Measurements from ENCODE around the gene HNRNPAB.
A peak's percentile ranks its signal among the peaks of the same experiment; 100 is the strongest.
"Not testable (repeated sequence)": the region's sequence is repeated elsewhere in the genome, so short reads cannot be mapped to it uniquely, and the experiment has no call there.

The HNRNPAB gene

DNA sequence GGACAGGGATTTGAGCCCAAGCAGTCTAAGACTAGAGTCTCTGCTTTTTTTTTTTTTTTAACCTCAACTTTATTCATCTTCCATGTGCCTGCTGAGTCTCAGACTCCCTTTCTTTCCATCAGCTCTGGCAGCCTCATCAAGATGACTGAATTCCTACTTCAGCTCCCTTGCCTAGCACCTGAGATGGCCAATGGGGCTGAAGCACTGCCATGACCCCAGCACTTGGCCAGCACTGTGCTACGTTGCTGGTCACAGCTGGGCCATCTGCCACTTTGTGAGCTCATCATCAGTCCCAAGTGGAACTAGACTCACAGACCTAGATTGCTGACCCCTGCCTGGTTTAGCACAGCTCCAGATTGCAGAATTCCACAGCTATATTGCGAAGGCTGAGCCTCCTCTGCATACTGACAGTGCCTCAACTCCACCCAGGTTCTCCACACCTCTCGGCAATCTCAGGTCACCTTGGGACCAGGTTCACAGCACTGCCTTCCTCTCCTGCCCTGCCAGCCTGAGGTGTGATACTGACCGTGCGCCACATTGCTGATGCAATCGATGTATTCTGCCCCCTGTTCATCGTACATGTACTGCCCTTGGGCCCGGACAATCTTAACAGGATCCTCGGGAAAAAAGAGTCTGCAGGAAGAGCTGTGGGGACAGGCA, 26.7 kb downstream of the HNRNPAB start:
- peak; percentile 61 for DNase-seq (ENCODE audit: low read depth)

GRCh38 chr5:178231539-178232123, 27.3 kb downstream of the HNRNPAB start:
- DNase-seq (ENCODE audit: low read depth): no peak

DNA sequence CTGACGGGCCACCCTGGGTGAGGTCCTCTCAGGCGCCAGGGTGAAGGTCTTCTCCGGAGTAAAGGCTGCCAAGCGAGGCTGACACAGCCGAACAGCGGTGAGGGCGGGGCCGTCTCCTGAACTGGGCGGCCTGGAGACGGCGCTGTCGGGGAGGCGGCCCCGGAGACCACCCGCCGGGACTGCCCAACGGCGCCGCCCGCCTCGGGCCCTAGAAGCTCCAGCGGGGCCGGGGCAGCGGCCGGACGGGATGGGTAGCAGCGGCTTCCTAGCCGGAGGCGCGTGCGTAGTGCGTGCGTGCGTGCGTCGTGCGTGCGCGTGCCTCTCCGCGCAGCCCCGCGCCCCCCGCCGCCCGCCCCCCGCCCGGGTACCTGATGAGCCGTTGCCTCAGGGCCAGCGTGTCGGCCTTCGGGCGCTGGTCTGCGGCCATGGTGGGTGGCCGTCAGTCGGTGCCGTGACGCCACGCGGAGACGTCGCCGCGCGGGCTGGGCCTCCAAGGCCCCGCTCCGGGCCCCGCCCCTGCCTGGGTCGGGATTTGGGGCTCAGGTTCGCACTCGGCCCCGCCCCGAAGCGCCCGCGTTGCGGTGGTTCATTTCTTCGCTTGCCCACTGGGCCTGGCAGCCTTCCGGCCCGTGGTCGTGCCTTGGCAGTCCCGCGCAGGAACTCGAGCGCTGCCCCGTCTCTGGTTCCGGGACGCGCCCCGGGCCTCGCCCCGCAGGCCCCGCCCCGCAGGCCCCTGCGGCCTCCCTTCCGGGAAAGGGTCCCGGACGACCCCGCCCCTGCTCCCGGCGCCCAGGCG, 28.0 kb downstream of the HNRNPAB start, which contains the start of gene PHYKPL:
Gene PHYKPL (minus strand): TSS at position 679 of the 796 bp plus-strand sequence. CDS start 252 bp downstream, at position 427.
- DNase-seq (ENCODE audit: low read depth): no peak

- DNase-seq (ENCODE audit: low read depth): no peak
These were observed 28.6 kb downstream of the HNRNPAB start for GRCh38 chr5:178232920-178233429.

DNA sequence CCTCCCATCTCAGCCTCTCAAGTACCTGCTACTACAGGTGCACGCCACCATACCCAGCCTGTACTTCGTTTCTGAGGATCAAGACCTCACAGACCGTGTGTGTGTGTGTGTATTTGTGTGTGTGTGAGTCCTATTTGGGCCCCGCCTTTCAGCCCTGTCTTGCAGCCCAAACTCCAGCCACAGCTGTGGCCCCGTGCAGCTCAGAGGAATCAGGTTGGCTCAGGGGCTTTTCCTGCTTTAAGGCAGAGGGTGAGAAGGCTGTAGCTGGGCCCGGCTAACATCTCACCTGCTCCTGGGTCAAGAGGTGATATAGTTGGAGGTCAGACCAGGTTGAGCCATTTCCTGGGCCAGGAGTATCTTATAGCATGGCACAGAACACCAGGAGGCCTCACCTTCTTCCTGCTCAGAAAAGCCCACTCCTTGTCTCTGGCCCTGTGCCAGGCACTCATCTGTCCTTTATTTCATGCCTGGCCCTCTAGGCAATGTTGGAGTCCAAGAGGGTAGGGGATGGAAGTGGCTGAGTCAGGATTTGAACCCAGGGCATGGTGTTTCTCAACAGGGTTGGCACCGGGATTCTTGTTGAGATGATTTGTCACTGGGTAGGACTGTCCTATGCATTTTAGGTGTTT, 29.9 kb downstream of the HNRNPAB start:
- no peak for DNase-seq (ENCODE audit: low read depth)

GRCh38 chr5:178234750-178235587, 30.6 kb downstream of the HNRNPAB start:
- DNase-seq (ENCODE audit: low read depth): no peak

DNA sequence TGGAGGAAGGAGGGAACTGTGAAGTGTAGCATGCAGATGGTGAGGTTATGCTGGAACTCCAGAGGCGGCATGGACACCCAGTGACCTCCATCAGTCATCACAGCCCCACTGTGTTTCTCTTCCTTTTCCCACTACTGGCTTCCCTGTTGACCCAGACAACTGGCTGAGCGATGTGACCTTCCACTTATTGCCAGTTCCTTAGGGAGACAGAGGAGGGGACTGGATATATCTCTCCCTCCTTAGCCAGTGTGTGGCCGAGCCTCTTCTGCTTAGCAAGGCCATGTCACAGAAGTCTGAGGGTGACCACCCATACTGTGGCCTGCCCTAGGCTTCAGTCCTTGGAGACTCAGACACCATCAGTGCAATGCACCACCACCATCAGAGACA, 31.2 kb downstream of the HNRNPAB start:
- no peak for DNase-seq (ENCODE audit: low read depth)

DNA sequence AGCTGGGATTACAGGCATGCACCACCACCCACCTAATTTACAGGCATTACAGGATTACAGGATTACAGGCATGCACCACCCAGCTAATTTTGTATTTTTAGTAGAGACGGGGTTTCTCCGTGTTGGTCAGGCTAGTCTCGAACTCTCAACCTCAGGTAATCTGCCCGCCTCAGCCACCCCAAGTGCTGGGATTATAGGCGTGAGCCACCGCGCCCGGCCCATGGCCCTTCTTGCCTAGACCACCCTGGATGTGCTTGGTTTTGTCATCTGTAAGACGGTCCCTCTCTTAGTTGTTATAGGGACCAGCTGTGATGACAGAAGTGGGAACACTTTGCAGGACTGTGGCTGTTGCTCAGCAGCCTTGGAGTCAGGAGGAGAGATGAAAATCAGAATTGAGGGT, 31.8 kb downstream of the HNRNPAB start:
- DNase-seq (ENCODE audit: low read depth): no peak

DNA sequence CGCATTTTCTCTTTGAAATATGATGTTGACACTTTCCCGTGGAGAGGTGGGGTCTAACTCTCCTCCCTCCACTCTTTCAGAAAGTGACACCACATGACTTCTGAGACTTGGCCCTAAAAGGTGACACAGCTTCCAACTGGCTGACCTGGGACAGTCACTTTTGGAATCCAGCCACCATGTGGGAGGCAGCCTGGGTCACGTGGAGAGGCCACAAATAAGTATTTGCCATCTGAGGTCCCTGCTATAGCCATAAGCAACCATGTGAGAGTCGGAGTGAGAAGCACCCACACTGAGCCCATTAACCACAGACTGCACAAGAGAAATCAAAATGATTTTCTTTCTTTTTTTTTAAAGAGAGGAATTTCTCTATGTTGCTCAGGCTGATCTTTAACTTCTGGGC, 32.3 kb downstream of the HNRNPAB start:
- no peak for DNase-seq (ENCODE audit: low read depth)

DNA sequence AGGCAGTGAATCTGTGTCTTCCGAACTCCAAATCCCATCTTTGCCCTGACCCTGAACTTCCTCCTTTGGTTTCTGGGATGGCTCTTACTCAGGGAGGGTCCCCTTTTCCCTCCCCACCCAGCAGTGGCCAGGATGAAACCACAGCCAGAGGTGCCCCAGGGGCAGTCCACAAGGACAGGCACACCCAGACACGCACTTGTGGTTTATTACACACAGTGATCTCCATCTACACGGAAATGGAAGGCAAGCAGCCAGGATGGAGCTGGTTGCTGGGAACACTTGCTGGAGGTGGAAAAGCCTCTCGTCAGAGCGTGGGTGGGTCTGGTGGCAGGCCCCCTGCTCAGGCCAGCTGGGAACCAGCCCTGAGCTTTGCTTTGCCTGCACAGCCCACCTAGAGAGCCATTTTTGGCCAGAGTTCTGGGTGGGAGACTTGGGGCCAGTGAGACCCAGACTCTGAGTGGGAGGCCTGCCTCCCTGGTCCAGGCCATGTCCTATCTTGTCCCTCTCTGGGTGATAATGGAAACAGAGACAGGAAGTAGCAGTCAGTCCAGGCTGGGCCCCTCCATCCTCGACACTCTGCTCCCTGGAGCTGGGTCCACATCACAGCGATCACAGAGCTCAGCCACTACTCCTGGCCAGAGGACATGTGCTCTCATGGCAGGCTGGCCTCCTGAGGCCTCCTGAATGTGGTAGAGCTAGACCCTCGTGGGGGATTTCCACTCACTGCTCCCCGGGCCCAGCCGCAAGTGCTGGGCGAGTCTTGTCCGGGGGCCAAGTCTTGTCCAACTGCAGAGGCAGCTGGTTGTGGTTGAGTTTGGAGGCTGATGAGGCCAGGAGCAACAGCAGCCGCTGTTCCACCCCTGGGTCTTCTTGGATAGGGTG, 33.3 kb downstream of the HNRNPAB start:
- no peak for DNase-seq (ENCODE audit: low read depth)

DNA sequence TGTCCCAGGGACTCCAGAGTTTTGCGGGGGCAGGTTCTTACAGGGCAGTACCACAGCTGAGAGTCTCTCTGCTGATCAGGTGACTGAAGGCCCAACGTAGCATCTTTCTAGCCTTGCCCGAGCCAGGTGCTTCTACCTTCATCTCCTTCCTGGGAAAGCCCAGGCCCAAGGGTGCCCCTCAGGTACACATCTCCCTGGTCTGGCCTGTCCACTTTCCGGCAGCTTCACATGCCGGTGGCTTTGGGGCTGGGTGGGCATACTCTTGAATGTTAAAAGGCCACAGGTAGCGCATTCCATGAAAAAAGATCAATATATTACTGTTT, 33.9 kb downstream of the HNRNPAB start:
- DNase-seq (ENCODE audit: low read depth): no peak

GRCh38 chr5:178238711-178239592, 34.6 kb downstream of the HNRNPAB start:
- no peak for DNase-seq (ENCODE audit: low read depth)

- not testable (repeated sequence) for DNase-seq (ENCODE audit: low read depth)
These were observed 35.4 kb downstream of the HNRNPAB start for GRCh38 chr5:178239626-178240301.

DNA sequence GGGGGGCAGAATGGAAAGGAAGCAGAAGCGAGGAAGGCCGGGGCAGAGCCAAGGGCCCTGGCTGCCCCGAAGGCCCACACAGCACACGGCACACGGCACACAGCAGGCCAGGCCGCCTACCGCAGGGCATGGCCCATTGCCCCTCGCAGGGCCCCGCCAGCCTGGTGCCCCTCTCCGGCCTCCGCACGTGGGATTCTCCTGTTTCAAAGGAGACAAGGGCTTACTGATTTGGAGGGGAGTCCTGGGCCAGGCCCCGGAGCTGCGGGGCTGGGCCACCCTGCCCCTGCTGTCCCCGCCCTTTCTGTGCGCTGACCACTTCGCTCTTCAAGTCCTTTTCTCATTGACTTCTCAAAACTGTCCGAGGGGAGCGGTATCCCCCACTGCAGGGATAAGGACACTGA, 36.0 kb downstream of the HNRNPAB start:
- no peak for DNase-seq (ENCODE audit: low read depth)

- DNase-seq (ENCODE audit: low read depth): no peak
These were observed 36.4 kb downstream of the HNRNPAB start for GRCh38 chr5:178240766-178241165.

DNA sequence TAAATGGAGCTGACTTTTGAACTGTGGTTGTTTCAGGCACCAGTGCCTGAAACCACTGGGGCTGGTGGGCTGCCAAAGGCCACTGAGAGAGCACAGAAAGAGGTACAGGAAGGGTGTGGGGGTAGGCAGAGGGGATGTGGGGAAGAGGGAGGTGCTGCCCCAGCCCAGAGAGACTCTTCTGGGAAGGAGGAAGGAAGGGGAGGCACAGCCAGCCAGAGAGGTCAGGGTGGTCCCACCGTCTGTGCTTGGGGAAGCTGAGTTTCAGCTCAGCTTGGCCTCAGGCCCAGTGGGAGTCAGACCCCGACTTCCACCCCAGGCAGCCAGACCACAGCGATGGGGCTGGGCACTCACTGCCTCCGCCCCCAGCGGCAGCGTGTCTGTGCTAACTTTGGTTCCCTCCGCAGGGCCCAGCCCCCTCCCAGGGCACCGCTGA, 36.9 kb downstream of the HNRNPAB start:
- no peak for DNase-seq (ENCODE audit: low read depth)

- no peak for DNase-seq (ENCODE audit: low read depth)
These were observed 37.4 kb downstream of the HNRNPAB start for GRCh38 chr5:178241688-178242231.

GRCh38 chr5:178242416-178242815, 38.1 kb downstream of the HNRNPAB start:
- DNase-seq (ENCODE audit: low read depth): no peak

- no peak for DNase-seq (ENCODE audit: low read depth)
These were observed 40.2 kb downstream of the HNRNPAB start for GRCh38 chr5:178244576-178244975.
